ENCODE data around the gene MAK. TPM values are rescaled to one million over a fixed set of nuclear protein-coding genes. Genes with fewer than 3 reads are reported as not detected.

Gene MAK
- total RNA-seq, 2 experiments from 2014 or later = 0.10 TPM; not detected in 1

DNA sequence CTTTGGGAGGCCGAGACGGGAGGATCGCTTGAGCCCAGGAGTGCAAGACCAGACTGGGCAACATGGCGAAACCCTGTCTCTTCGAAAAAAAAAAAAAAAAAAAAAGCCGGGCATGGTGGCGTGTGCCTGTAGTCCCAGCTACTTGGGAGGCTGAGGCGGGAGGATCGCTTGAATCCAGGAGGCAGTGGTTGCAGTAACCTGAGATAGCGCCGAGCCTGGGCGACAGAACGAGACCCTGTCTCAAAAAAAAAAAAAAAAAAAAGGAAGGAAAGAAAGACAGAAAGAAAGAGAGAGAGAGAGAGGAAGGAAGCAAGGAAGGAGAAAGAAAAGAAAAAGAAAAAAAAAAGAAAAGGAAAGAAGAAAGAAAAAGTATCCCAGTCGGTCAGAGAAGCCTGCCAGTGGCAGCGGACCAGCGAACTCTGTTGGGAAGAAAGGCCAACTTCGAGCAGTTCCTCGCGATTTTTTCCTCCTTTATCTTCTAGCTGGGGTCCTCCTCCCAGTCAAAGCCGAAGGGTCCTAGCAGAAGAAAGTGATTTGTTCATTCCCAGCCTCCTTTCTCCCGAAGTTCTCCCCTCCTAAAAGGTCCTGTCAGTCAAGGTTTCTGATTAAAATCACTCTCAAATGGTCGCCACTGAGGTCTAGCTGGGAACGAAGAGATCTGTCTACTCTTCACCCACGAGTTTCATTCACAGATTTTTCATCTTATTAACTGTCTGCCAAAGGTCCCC lies 46.1 kb upstream of the MAK start:
- Histone ChIP-seq H3K4me1 (ENCODE audit: insufficient read depth, low read length, poor library complexity, severe bottlenecking) (peaks cover 8% of the 10 kb centered on the region), H3K9me2 (ENCODE audit: insufficient read depth, low read length) (no peaks in the 10 kb centered on the region), H3K79me2 (ENCODE audit: insufficient read depth, low read depth, low read length) (no peaks in the 10 kb centered on the region), H2AFZ (ENCODE audit: low read length) (no peak overlapping the region), H3K27ac (ENCODE audit: low read depth, low read length, poor library complexity, severe bottlenecking) (no peak overlapping the region), H3K4me3 (ENCODE audit: low read depth, low read length, poor library complexity, severe bottlenecking) (no peak overlapping the region), H4K20me1 (ENCODE audit: insufficient read depth, low read length) (no peaks in the 10 kb centered on the region), H3K9me3 (ENCODE audit: low read length) (no peaks in the 10 kb centered on the region), H3K36me3 (ENCODE audit: insufficient read depth, low read length) (no peaks in the 10 kb centered on the region), H3K4me2 (ENCODE audit: low read length) (no peak overlapping the region)
- POLR2A ChIA-PET = interaction anchor here (1.3 kb wide), 1 partner anchor 10 kb away, joined by 5 read pairs; no protein-coding TSS in a partner anchor
- DNase-seq (ENCODE audit: low spot score) = no peak
- BruUV-seq (replicated peaks) = no TSS peak
- TF ChIP-seq EZH2phosphoT487 (IDR thresholded peaks at IDR 0.05; ENCODE audit: borderline replicate concordance, low read depth, low read length) = no peak
- TF ChIP-seq, protein P1, sequence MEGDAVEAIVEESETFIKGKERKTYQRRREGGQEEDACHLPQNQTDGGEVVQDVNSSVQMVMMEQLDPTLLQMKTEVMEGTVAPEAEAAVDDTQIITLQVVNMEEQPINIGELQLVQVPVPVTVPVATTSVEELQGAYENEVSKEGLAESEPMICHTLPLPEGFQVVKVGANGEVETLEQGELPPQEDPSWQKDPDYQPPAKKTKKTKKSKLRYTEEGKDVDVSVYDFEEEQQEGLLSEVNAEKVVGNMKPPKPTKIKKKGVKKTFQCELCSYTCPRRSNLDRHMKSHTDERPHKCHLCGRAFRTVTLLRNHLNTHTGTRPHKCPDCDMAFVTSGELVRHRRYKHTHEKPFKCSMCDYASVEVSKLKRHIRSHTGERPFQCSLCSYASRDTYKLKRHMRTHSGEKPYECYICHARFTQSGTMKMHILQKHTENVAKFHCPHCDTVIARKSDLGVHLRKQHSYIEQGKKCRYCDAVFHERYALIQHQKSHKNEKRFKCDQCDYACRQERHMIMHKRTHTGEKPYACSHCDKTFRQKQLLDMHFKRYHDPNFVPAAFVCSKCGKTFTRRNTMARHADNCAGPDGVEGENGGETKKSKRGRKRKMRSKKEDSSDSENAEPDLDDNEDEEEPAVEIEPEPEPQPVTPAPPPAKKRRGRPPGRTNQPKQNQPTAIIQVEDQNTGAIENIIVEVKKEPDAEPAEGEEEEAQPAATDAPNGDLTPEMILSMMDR (conservative IDR thresholded peaks at IDR 0.05; ENCODE audit: low read length) = no peak
- intact Hi-C loops (cut with micrococcal nuclease; ENCODE audit: unreplicated experiment) = no loop called here
- CTCF ChIA-PET (ENCODE audit: unreplicated experiment) = no interaction called here

DNA sequence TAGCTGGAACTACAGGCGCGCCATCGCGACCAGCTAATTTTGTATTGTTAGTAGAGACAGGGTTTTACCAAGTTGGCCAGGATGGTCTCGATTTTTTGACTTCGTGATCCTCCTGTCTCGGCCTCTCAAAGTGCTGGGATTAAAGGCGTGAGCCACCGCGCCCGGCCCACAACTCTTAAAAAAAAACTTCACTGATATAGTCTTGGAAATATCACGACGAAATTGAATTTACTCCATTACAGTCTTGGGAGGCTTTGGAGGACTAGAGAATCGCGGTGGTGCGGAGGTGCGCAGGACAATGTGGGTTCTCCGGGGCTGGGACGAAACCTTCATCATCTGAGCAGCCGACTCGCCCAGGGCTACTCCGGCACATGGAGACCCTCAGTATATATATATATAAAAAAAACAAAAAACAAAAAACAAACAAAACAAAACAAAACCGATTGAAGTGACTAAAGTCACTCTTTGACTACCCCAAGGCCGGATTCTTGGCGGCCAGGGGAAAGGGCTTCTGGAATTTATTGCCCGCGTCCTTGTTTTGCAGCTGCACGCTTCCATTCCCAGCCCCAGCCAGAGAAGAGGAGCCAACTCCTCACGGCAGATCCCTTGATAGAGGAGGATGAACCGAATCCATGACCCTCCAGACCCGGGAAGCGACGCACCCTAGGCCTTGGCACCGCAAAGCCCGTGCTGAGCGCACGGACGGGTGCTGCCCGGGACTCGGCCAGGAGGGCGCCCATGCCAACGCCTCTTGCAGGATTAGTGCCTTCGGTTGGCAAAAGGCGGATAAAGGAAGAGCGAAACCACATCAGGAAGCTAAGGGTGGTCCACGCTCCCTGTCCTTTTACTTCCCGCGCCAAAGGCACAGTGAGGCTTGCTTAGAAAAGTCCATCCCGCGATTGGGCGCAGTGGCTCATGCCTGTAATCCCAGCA lies 45.2 kb upstream of the MAK start:
- DNase-seq (ENCODE audit: low spot score) = no peak
- Histone ChIP-seq H4K20me1 (ENCODE audit: insufficient read depth, low read length) (no peaks in the 10 kb centered on the region), H3K27ac (ENCODE audit: low read depth, low read length, poor library complexity, severe bottlenecking) (no peak overlapping the region), H3K4me2 (ENCODE audit: low read length) (no peak overlapping the region), H3K36me3 (ENCODE audit: insufficient read depth, low read length) (no peaks in the 10 kb centered on the region), H3K4me3 (ENCODE audit: low read depth, low read length, poor library complexity, severe bottlenecking) (no peak overlapping the region), H3K9me2 (ENCODE audit: insufficient read depth, low read length) (no peaks in the 10 kb centered on the region), H3K9me3 (ENCODE audit: low read length) (no peaks in the 10 kb centered on the region), H3K79me2 (ENCODE audit: insufficient read depth, low read depth, low read length) (no peaks in the 10 kb centered on the region), H3K4me1 (ENCODE audit: insufficient read depth, low read length, poor library complexity, severe bottlenecking) (no peaks in the 10 kb centered on the region), H2AFZ (ENCODE audit: low read length) (no peak overlapping the region)
- TF ChIP-seq EZH2phosphoT487 (IDR thresholded peaks at IDR 0.05; ENCODE audit: borderline replicate concordance, low read depth, low read length) = no peak
- TF ChIP-seq, protein P1 (conservative IDR thresholded peaks at IDR 0.05; ENCODE audit: low read length) = no peak
- no TSS peak for BruUV-seq (replicated peaks)
- intact Hi-C loops (cut with micrococcal nuclease; ENCODE audit: unreplicated experiment) = no loop called here
- CTCF ChIA-PET (ENCODE audit: unreplicated experiment) = no interaction called here
- POLR2A ChIA-PET = no interaction called here

All from OCI-LY7 (cell line).